HG03196 (cell line): ENCODE measurements around the gene ROM1.
A peak's percentile ranks its signal among the peaks of the same experiment; 100 is the strongest.
"Not testable (repeated sequence)": the region's sequence is repeated elsewhere in the genome, so short reads cannot be mapped to it uniquely, and the experiment has no call there.

Source experiments
- ATAC-seq: cut with Tn5 transposase; IDR thresholded peaks from one replicate; pipeline ENCODE4 v1.9.1; 2021; ENCODE audit not compliant: unreplicated experiment

The ROM1 gene, protein sequence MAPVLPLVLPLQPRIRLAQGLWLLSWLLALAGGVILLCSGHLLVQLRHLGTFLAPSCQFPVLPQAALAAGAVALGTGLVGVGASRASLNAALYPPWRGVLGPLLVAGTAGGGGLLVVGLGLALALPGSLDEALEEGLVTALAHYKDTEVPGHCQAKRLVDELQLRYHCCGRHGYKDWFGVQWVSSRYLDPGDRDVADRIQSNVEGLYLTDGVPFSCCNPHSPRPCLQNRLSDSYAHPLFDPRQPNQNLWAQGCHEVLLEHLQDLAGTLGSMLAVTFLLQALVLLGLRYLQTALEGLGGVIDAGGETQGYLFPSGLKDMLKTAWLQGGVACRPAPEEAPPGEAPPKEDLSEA

DNA sequence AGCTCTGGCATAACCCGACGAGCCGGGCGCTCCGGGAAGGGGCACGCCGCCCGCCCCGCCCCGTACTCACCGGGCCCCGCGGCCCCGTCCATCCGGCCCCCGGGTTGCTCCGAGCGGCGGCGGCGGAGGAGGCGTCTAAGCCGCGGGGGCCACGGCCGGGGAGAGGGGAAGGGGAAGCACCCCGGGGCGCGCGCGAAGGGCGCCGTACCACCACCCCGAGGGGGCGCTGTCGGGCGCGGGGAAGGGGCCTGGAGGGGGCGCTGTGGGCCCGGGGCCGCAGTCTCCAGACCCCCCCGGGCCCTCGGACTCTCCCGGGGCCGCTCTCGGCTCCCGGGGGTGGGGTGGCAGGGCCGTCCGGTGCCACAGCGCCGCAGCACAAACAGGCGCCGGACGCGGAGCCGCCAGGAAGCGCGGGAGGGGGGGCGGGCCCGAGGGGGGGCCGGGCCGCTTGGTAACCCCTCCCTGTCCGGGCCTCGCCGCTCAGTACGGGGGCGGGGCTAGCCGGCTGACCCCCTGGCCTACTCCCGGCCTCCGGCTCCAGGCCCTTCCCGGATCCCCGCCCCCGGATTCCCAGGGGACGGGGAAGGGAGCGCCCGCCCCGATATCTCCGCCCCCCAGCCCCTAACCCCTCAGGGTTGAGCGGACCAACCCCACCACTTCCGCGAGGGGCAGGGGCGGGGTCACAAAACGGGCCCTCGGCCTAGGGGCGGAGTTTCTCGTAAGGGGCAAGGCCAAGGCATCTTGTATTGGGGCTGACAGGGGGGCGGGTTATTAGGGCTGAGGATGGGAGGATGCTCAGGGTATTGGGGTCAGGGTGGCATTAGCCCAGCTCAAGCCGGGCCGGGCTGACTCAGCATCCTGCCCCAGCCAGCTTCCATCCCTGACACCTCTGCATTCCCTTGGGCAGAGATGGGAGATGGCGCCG is at the start of gene ROM1, which contains the start of gene EML3:
ROM1 (plus strand) TSS at position 892 of the 925 bp plus-strand sequence; CDS start at position 917, 25 bp downstream.
EML3 (minus strand) TSS at position 410 of the 925 bp plus-strand sequence; CDS start at position 92, 318 bp downstream.
- peak; percentile 49 for ATAC-seq

GRCh38 chr11:62565100-62565802 is 47.8 kb upstream of the ROM1 start:
- no peak for ATAC-seq

DNA sequence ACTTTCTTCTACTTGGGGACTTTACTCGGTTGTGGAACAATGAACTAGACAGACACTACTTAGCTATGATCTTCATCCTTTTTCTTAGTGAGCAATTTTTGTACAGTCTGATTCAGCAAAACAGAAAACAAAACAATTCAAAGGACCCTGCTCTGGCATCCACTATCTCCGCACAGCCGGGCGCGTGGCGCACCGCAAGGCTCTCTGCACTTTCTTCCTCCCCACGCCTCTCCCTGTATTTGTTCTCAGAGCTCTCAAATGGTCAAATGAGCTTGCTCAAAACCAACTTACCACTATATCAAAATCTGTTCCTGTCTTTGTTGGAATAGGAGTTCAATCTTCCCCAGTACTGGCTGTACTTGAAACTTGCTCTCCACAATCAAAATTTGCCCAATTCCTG is 46.8 kb upstream of the ROM1 start:
- ATAC-seq, result no peak

DNA sequence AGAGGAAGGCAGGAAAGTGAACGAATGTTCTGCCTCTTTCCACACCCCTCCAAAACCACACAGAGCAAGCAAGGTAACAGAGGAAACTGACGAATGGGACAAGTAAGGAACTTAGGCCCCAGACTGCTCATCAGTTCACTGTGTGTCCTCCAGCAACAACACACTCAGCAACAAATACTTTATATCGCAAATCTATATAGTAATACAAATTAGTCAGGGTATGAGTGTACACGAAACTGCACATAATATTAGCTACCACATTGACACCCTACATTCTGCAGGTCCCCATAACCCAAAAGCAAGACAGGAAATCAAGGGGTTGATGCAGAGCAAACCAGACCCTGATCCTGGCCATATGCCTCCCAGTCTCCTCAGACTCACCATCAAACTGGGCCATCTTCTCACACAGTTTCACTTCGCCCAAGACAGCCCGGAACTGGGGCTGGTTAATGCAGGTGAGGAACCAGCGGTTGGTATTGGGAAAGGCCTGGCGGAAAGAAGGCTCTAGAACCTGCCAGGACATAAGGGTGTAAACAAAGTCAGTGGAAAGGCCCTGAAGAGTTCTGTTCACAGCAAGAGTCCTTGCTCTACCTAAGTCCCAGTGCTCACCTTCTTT is 45.9 kb upstream of the ROM1 start:
- ATAC-seq, result no peak

DNA sequence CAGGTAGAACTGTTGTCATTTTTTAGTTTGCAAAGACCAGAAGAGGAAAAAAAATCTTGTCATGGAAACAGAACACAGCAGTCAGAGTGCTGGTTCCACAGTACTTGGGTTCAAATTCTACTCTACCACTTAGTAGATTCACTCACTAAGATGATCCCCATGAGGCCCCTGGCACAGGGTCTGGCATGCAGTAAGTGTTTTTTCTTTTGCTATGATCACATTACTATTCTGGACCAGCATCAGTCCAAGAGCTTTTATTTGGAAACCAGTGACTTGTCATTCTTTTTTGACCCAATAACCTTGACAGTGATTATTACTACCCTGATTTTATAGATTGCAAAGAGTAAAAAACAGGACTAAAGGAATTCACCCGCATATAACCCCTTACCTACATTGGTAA is 43.4 kb upstream of the ROM1 start:
- ATAC-seq, result no peak

DNA sequence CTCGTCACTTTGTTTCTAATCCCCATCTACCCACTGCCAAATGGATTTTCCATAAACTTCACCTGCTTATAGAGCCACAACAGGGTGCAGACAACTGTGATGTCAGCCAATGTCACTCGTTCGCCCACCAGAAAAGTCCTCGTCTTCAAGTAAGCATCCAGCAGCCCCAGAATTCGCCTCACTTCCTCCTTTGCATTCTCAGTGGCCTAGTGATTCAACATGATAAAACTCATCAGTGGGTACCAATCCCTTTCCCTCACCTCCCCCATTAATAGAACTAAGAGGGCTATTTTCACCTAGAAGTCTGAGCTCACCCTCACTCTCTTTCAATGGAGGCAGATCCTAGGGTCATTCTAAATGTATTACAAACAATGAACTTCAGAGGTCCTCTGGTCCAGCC is 42.2 kb upstream of the ROM1 start:
- not testable (repeated sequence) for ATAC-seq

DNA sequence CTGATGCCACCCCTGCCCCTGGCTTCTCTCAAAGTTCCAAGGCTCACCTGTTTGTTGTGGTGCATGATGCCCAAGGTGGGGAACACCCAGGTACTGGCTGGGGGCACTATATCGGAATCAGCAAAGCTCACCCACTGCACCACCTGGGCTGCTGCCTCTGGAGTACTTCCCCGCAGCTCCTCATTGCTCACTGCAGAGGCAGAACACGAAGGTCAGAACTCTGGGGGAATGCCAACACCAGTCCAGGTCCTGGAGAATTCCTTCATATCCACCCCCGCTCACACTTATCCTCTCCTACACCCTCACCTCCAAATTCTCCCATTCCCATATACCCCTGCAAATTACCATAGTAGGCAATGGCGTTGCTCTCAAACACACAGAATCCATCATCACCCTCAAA is 41.6 kb upstream of the ROM1 start:
- ATAC-seq, result not testable (repeated sequence)

GRCh38 chr11:62572431-62572830 is 40.6 kb upstream of the ROM1 start:
- ATAC-seq, result no peak

DNA sequence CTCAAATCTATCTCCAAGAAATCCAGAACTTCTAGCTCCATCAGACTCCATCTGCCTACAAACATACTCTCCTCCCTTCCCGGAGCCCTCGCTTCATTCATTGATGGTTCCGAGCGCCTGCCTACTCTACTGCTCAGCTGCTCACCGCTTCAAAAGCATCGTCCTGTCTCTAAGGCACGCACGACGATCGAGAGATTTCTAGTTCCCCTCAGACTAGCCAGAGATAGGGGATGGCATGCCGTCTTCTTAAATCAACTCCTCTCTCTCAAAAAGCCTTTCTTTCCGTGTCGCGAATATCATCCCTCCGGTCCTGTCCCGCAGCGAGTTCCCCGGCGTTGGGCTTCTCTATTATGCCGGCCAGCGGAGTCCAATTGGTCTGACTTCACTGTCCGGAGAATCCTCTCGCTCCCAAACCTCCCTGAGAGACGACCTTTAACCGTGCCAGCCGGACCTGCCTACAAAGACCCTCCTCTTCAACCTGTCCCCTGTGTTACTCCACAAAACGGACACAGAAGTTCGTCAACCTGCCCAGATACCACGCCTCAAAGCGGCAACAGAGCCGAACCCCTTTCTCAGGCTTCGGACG is 40.0 kb upstream of the ROM1 start:
- ATAC-seq, result no peak

DNA sequence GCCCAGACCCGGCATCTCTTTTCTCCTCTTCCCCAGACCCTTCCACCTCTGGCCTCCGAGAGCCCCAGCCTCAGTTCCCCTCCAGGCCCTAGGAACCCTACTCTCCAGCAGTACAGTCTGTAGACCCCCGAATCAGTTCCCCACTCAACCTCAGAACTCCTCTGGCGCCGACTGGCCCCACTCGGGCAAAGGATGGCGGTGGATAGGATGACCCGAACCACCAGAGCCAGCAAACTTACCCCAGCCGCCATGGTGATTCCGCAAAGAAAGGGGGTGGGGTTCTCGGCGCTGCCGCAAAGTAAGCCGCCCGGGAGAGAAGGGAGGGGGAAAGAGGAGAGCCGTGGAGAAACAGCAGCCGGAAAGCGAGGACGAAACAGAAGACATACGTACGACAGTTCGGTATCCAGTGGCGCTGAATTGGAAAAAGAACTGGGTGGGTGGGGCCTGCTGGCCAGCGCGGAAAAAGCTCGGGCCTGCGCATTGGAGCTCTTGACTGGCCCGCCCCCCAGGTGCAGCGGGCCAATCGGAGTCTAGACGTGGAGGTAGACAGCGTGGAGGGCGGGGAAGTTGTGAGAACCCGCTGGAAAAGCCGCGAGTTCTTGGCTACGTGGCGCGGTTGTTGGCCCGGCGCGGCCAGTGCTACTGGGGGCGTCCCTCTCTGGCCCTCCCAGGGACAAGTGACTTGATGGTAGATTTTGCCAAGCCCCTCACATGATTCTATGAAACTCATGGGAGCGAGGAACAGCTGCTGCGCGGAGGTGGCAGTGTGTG is 39.3 kb upstream of the ROM1 start, which contains the start of gene EEF1G:
EEF1G (minus strand) TSS at position 300 of the 771 bp plus-strand sequence; CDS start at position 251, 49 bp downstream.
- peak; percentile 75 for ATAC-seq

DNA sequence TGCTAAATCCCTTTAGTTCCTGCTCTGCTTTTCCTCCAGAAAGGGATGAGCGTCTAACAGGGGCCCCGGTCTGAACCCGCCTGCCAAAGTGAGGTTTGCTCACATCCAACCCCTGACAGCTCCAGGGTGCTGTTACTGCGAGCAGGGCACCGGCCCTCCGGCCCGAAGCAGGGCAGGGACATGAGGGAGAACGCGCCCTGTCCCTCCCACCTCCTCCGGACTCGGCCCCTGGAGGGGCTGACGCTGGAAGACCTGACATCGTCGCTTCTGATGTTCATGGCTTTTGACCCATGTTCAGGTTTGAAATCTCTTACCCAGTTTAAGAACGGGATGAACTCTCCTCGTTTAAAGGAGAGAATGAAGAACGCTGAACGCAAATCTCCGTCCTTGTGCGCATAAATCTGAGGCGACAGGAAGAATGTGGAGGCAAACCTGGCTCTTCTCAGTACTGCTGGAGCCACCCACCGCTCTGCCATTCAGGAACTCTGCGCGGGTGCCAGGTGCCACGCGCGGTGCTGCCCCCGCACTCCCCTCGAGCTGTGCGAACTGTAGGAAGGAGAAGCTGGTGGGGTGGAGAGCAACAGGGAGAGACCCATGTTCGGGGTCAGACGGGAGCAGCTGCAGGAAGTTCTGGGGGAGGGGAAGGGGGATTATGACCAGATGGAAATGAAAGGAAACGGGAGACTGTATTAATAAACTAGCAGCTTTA is 38.5 kb upstream of the ROM1 start:
- ATAC-seq, result peak; percentile 8

GRCh38 chr11:62575156-62575555 is 37.9 kb upstream of the ROM1 start:
- ATAC-seq, result no peak

DNA sequence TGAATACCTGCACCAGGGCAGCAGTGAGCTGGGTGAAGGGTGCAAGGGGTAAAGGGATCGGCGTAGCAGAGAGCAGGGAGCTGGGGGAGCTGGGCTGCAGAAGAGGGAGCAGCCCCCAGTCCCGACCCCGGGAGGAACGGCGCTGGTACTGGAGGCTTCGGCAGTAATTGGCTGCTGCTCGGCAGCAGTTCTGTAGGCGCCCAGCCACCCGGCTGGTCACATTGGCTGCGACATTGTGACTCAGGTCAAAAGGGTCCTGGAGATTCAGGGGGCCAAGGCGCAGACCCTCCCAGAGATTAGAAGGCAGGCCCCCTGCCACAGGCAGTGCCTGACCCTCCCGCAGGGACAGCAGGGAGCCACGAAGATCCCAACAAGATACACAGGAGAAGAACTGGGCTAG is 37.2 kb upstream of the ROM1 start:
- ATAC-seq, result no peak

DNA sequence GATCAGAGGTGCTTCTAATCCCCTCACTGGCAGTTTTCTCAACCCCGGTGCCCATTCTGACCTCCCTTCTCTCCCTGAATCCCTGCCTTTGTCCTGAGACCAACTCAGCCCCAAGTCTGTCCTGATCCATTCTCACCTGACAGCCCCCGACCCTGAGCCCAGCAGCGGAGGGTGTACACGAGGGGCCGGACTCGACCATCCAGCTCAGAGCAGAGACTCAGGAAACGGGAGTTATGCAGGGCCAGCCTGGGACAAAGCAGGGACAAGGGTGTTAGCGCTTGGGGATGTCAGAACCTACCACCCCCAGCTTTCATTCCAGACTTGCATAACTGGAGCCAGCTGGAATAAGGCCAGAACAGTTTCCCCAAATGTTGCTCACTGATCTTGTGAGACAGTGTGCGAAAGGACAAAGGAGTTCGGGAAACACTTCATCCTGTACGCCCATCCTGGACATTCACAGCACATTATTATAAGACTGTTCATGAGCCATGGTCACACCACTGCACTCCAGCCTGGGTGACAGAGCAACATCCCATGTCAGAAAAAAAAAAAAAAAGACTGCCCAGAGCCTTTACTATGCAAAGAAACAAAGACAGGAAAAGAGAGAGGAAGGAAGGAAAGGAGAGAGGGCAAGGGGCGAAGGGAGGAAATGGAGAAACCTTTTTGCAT is 35.9 kb upstream of the ROM1 start:
- ATAC-seq, result no peak

GRCh38 chr11:62578541-62578940 is 34.5 kb upstream of the ROM1 start:
- ATAC-seq, result no peak

DNA sequence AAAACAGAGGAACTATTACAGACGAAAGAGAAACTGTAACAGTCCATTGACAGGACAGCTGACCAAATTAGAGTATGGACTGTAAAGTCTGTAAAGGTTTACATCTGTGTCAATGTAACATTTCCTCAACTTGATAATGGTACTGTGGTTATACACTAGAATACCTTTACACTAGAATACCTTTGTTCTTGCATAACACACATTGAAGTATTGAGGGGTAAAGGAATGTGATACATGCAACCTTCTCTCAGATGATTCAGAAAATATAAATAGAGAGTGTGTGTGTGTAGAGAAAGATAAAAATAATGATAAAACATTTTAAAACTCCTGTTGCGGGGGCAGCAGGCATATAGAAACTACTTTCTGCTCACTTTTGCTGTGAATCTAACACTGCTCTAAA is 33.8 kb upstream of the ROM1 start:
- no peak for ATAC-seq

DNA sequence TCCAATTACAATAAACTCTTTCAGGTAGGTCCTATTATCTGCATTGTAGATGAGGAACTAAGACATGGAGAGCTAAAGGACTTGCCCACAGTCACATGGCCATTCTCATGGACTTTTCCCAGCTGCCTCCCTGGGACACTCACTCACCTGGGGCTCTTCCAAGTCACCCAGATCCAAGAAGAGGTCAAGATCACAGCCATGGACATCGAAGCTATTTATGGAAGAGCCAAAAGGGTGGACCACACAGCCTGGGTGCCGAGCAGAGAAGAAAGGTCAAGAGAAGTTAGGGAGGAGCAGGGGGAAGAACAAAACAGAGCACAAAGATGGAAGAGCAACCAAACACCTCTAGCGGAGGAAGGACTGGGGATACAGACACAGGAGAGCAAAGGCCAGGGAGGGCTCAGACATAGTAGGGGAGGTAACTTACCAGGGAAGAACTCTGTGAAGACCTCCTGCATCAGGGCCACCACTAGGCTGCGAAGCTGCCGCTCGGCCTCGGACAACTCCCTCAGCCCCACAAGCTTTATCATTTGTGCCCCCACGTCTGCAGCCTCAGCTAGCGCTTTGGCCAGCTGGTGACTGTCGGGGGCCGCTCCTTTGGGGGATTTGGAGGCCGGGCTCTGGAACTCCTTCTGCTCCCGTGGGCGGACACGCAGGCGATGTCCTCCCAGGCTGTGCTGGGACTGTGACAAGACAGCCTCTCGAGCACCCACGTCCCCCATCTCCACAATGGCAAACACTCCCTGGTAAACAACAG is 31.9 kb upstream of the ROM1 start:
- no peak for ATAC-seq

- not testable (repeated sequence) for ATAC-seq
Measured at GRCh38 chr11:62581735-62582134, 31.3 kb upstream of the ROM1 start.
